ENCODE results near the gene SLC39A8. TPM values are rescaled to one million over a fixed set of nuclear protein-coding genes. Genes with fewer than 3 reads are reported as not detected.

SLC39A8 gene
- total RNA-seq, 2 experiments from 2014 or later: 79.6 to 83.0 TPM

DNA sequence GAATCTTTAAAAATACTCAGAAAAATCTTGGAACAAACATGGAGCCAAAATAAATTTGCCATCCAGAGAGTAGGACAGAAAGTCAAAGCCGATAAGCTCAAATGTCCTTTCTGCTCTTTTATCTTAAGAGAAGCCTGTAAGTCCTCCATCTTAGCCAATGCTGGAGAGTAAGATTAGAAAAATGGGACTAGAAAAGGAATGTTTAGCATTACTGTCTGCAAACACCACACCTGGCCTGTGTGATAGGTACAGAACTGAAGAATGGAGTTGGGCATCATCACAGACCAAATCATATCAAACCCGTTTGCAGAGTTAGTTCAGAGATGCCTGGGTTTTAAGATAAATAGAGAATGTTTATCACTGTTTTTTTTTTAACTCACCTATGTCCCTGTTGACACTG lies 10.5 kb upstream of the SLC39A8 start:
- Mint-ChIP-seq H3K9me3 (ENCODE audit: insufficient read depth) (no peaks in the 10 kb centered on the region), H3K36me3 (ENCODE audit: low read depth) (no peaks in the 10 kb centered on the region), H3K27ac (no peak overlapping the region), H3K4me3 (no peak overlapping the region), H3K4me1 (ENCODE audit: low read depth) (peaks cover 7% of the 10 kb centered on the region), H3K27me3 (ENCODE audit: low read depth) (peaks cover 3% of the 10 kb centered on the region)
- no peak for ATAC-seq
- no peak for DNase-seq
- CTCF ChIA-PET: no interaction called here
- POLR2A ChIA-PET: no interaction called here

GRCh38 chr4:102354671-102355454 lies 9.6 kb upstream of the SLC39A8 start:
- Mint-ChIP-seq H3K27me3 (ENCODE audit: low read depth) (peaks cover 6% of the 10 kb centered on the region), H3K36me3 (ENCODE audit: low read depth) (no peaks in the 10 kb centered on the region), H3K4me1 (ENCODE audit: low read depth) (peaks cover 7% of the 10 kb centered on the region), H3K9me3 (ENCODE audit: insufficient read depth) (no peaks in the 10 kb centered on the region), H3K4me3 (no peak overlapping the region), H3K27ac (no peak overlapping the region)
- DNase-seq: no peak
- ATAC-seq: no peak
- POLR2A ChIA-PET: no interaction called here
- CTCF ChIA-PET: no interaction called here

DNA sequence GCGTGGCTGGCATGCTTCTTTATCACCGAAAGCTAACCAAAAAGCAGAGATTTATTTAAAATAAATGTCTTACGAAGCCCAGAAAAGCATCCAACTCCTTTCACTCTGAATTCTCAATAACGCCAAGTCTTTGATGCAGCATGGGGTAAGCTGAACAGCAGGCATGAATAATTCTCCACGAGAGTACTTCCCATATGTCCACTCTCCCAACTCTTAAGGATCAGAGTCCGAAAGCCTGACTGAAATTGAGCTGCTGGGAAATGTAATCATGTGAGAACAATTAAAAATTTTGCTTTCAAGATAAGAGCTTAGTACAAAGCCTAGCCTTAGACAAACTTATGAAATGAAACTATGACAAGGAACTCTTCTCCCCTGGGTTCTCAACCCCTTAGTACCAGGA lies 7.5 kb upstream of the SLC39A8 start:
- Mint-ChIP-seq H3K27ac (no peak overlapping the region), H3K4me1 (ENCODE audit: low read depth) (peaks cover 4% of the 10 kb centered on the region), H3K36me3 (ENCODE audit: low read depth) (no peaks in the 10 kb centered on the region), H3K4me3 (no peak overlapping the region), H3K27me3 (ENCODE audit: low read depth) (peaks cover 12% of the 10 kb centered on the region), H3K9me3 (ENCODE audit: insufficient read depth) (no peaks in the 10 kb centered on the region)
- POLR2A ChIA-PET: no interaction called here
- DNase-seq (no peak), ATAC-seq (no peak)
- CTCF ChIA-PET: interaction anchor here (1.0 kb wide), 1 partner anchor 11 kb away, joined by 3 read pairs; no protein-coding TSS in a partner anchor

- H3K4me3 Mint-ChIP-seq: no peak overlapping the region
- ATAC-seq: no peak
- CTCF ChIA-PET: no interaction called here
- H3K36me3 Mint-ChIP-seq (ENCODE audit: low read depth): no peaks in the 10 kb centered on the region
- DNase-seq: no peak
- H3K27me3 Mint-ChIP-seq (ENCODE audit: low read depth): peaks cover 10% of the 10 kb centered on the region
- POLR2A ChIA-PET: no interaction called here
- H3K9me3 Mint-ChIP-seq (ENCODE audit: insufficient read depth): no peaks in the 10 kb centered on the region
- no peak overlapping the region for H3K27ac Mint-ChIP-seq
- peaks cover 11% of the 10 kb centered on the region for H3K4me1 Mint-ChIP-seq (ENCODE audit: low read depth)
Observed at GRCh38 chr4:102350634-102351033, 5.4 kb upstream of the SLC39A8 start.

GRCh38 chr4:102348701-102349100 lies 3.4 kb upstream of the SLC39A8 start:
- no peak for DNase-seq
- H3K9me3 Mint-ChIP-seq (ENCODE audit: insufficient read depth): no peaks in the 10 kb centered on the region
- H3K27ac Mint-ChIP-seq: no peak overlapping the region
- POLR2A ChIA-PET: no interaction called here
- H3K4me3 Mint-ChIP-seq: no peak overlapping the region
- H3K4me1 Mint-ChIP-seq (ENCODE audit: low read depth): peaks cover 11% of the 10 kb centered on the region
- peaks cover 3% of the 10 kb centered on the region for H3K36me3 Mint-ChIP-seq (ENCODE audit: low read depth)
- no peak for ATAC-seq
- CTCF ChIA-PET: no interaction called here
- peaks cover 10% of the 10 kb centered on the region for H3K27me3 Mint-ChIP-seq (ENCODE audit: low read depth)

- DNase-seq: no peak
- ChIA-PET POLR2A (interaction anchor here (0.5 to 1.6 kb wide), 10 partner anchors 43 to 999 kb away, joined by 3 to 18 read pairs (median 4); partner anchors contain the start of genes CISD2, MANBA, PPP3CA and UBE2D3), CTCF (interaction anchor here (0.7 to 3.9 kb wide), 15 partner anchors 16 to 754 kb away, joined by 3 to 24 read pairs (median 4); partner anchors contain the start of genes BDH2 and UBE2D3)
- Mint-ChIP-seq H3K4me1 (ENCODE audit: low read depth) (peaks cover 36% of the 10 kb centered on the region), H3K36me3 (ENCODE audit: low read depth) (peaks cover 18% of the 10 kb centered on the region), H3K9me3 (ENCODE audit: insufficient read depth) (no peaks in the 10 kb centered on the region), H3K27ac (peak overlapping the region; percentile 96), H3K4me3 (peak overlapping the region; percentile 82), H3K27me3 (ENCODE audit: low read depth) (peaks cover 9% of the 10 kb centered on the region)
- ATAC-seq: no peak
Observed at GRCh38 chr4:102345795-102346100, 466 bp upstream of the SLC39A8 start.

DNA sequence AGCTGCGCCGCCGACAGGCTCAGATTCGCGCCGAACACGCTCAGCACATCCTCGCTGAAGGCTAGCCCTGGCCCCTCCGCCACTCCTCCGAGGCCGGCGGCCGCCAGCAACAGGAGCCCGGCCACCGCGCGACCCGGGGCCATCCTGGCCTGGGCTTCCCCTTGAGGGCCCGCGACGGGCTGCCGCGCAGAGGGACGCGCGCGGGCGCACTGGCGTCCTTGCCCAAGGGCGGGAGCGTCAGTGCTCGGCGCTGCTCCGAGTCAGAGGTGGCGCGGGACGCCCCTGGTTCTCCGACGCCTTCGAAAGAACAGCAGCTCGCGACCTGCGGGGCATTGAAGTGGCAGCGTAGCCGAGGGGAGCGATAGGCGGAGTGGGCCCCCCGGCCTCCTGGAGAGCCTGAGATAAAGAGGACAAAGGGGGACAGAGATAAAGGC lies 745 bp downstream of the SLC39A8 start:
- Mint-ChIP-seq H3K36me3 (ENCODE audit: low read depth) (peaks cover 25% of the 10 kb centered on the region), H3K27ac (peak overlapping the region; percentile 96), H3K4me1 (ENCODE audit: low read depth) (peaks cover 42% of the 10 kb centered on the region), H3K9me3 (ENCODE audit: insufficient read depth) (no peaks in the 10 kb centered on the region), H3K27me3 (ENCODE audit: low read depth) (peaks cover 5% of the 10 kb centered on the region), H3K4me3 (peak overlapping the region; percentile 82)
- peak; percentile 62 for ATAC-seq
- ChIA-PET POLR2A (interaction anchor here (1.0 to 1.8 kb wide), 13 partner anchors 22 to 998 kb away, joined by 3 to 18 read pairs (median 5); partner anchors contain the start of genes CISD2, PPP3CA and UBE2D3), CTCF (interaction anchor here (1.0 to 3.9 kb wide), 6 partner anchors 42 to 755 kb away, joined by 3 to 24 read pairs (median 6); partner anchors contain the start of genes BDH2 and UBE2D3)
- peak; percentile 82 for DNase-seq

GRCh38 chr4:102343964-102344519 lies 1.2 kb downstream of the SLC39A8 start:
- CTCF ChIA-PET: interaction anchor here (2.2 to 3.9 kb wide), 3 partner anchors 41 to 484 kb away, joined by 8 to 24 read pairs (median 9); partner anchors contain the start of gene UBE2D3
- Mint-ChIP-seq H3K4me3 (peak overlapping the region; percentile 82), H3K27me3 (ENCODE audit: low read depth) (no peaks in the 10 kb centered on the region), H3K9me3 (ENCODE audit: insufficient read depth) (no peaks in the 10 kb centered on the region), H3K27ac (peak overlapping the region; percentile 96), H3K36me3 (ENCODE audit: low read depth) (peaks cover 30% of the 10 kb centered on the region), H3K4me1 (ENCODE audit: low read depth) (peaks cover 45% of the 10 kb centered on the region)
- DNase-seq (no peak), ATAC-seq (peak; percentile 1)
- POLR2A ChIA-PET: interaction anchor here (1.3 to 1.8 kb wide), 7 partner anchors 21 to 483 kb away, joined by 4 to 18 read pairs (median 6); partner anchors contain the start of gene UBE2D3

DNA sequence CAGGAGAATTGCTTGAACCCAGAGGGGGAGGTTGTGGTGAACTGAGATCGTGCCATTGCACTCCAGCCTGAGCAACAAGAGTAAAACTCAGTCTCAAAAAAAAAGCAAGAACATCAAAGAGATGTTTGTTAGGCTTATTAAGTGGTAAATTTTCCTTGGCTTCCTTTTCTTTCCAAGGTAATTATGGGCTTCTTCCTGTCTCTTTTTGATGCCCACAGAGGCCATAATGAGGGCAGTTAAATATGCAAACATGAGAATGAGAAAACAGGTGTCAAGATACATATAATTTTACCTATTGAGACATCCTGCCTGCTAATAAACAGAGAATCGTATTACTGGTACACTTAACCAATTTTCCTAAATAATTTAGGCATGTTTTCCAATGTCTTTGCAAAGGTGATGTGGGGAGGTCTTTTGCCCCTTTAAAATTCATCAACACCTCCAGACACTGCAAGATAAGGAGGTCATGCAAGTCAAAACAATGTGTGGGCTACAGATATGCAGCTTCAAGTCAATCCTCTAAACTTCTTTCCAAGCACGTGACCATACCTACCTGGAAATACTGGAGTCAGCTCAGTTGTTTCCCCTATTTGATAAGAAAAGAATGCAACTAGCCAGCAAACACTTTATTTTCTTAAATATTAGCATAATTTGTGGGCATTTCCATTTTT lies 2.7 kb downstream of the SLC39A8 start:
- no peak for ATAC-seq

DNA sequence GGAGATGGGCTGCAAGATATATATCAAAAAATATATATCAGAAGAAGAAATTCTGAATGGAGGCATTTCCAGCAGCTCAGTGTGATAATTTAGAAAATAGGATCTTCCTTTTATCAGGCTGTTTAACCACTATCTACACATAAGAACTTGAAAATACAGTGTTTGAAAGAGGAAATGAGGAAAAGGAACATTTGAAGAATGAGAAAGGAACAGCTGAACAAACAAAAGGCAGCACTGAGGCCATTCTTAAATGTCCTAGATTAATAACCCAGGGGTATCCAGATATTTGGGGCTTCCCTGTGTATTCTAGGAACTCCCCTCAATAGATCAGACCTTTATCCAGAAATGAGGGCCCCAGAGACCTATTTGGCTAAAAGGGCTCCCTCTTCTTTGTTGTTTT lies 4.1 kb downstream of the SLC39A8 start:
- no peaks in the 10 kb centered on the region for H3K27me3 Mint-ChIP-seq (ENCODE audit: low read depth)
- ATAC-seq (no peak), DNase-seq (no peak)
- H3K4me1 Mint-ChIP-seq (ENCODE audit: low read depth): peaks cover 48% of the 10 kb centered on the region
- no peak overlapping the region for H3K27ac Mint-ChIP-seq
- H3K36me3 Mint-ChIP-seq (ENCODE audit: low read depth): peaks cover 40% of the 10 kb centered on the region
- ChIA-PET POLR2A (no interaction called here), CTCF (interaction anchor here (1.7 kb wide), 1 partner anchor 42 kb away, joined by 3 read pairs; no protein-coding TSS in a partner anchor)
- no peaks in the 10 kb centered on the region for H3K9me3 Mint-ChIP-seq (ENCODE audit: insufficient read depth)
- no peak overlapping the region for H3K4me3 Mint-ChIP-seq

More for the DNA sequence above, 2.7 kb downstream of the SLC39A8 start:
- Mint-ChIP-seq H3K27ac (peak overlapping the region; percentile 77), H3K4me1 (ENCODE audit: low read depth) (peaks cover 46% of the 10 kb centered on the region), H3K36me3 (ENCODE audit: low read depth) (peaks cover 38% of the 10 kb centered on the region), H3K27me3 (ENCODE audit: low read depth) (no peaks in the 10 kb centered on the region), H3K4me3 (peak overlapping the region; percentile 82), H3K9me3 (ENCODE audit: insufficient read depth) (no peaks in the 10 kb centered on the region)
- ChIA-PET POLR2A (no interaction called here), CTCF (interaction anchor here (1.7 kb wide), 1 partner anchor 43 kb away, joined by 3 read pairs; no protein-coding TSS in a partner anchor)
- DNase-seq: no peak

DNA sequence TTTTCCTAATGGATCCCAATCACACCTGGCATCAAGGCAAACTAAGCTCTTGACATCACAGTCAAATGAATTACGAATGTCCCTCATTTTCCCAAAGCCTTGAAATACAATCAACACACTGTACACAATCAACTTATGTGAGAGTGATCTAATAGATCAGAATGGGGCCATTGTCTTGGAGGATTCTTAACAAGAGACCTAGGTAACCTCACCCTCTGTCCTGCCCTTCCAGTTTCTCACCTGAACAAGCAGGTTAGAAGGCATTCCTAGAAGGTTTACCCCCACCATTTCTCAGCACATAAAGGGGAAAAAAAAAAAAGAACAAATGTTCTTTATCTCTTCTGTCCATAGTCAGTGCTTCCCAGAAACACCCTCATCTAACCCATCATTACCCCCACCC lies 6.3 kb downstream of the SLC39A8 start:
- CTCF ChIA-PET: interaction anchor here (1.1 kb wide), 1 partner anchor 39 kb away, joined by 5 read pairs; no protein-coding TSS in a partner anchor
- no peak overlapping the region for H3K27ac Mint-ChIP-seq
- DNase-seq (no peak), ATAC-seq (no peak)
- H3K9me3 Mint-ChIP-seq (ENCODE audit: insufficient read depth): no peaks in the 10 kb centered on the region
- no peak overlapping the region for H3K4me3 Mint-ChIP-seq
- POLR2A ChIA-PET: no interaction called here
- no peaks in the 10 kb centered on the region for H3K27me3 Mint-ChIP-seq (ENCODE audit: low read depth)
- H3K4me1 Mint-ChIP-seq (ENCODE audit: low read depth): peaks cover 64% of the 10 kb centered on the region
- H3K36me3 Mint-ChIP-seq (ENCODE audit: low read depth): peaks cover 56% of the 10 kb centered on the region
